ENCODE measurements around the gene OR8S1. TPM values are rescaled to one million over a fixed set of nuclear protein-coding genes. Genes with fewer than 3 reads are reported as not detected.

Gene OR8S1
- total and polyA plus RNA-seq, 7 donors, result not detected

DNA sequence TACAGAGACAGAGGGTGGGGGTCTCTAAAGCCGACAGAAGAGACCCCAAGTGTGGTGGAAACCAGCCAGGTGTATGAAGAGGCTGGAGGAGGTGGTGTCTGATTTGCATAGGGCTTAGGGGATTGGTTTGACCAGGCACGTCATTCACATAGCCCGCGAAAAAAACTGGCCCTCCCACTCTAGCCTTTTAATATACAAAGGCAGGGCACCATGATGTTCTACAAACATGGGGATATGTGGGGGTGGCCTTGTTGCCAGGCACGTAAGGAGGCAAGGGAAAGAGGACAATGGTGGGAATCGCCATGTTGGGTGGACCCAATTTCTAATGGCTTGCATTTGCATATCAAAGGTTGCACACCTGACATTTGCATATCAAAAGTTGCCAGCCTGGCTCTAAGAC lies 31.2 kb downstream of the OR8S1 start:
- ATAC-seq (no peak), DNase-seq (no peak)
- Histone ChIP-seq H3K4me1 (no peaks in the 10 kb centered on the region), H3K9me3 (no peaks in the 10 kb centered on the region), H3K36me3 (ENCODE audit: insufficient read depth in 1 of 2, low read depth in 1 of 2) (no peaks in the 10 kb centered on the region), H3K27ac (no peak overlapping the region), H3K4me3 (no peak overlapping the region), H3K27me3 (ENCODE audit: insufficient read depth in 3 of 3, low read length in 2 of 3) (peaks cover 0 to 4% (median 0%) of the 10 kb centered on the region in 3 donors)
- TF ChIP-seq, protein P1, sequence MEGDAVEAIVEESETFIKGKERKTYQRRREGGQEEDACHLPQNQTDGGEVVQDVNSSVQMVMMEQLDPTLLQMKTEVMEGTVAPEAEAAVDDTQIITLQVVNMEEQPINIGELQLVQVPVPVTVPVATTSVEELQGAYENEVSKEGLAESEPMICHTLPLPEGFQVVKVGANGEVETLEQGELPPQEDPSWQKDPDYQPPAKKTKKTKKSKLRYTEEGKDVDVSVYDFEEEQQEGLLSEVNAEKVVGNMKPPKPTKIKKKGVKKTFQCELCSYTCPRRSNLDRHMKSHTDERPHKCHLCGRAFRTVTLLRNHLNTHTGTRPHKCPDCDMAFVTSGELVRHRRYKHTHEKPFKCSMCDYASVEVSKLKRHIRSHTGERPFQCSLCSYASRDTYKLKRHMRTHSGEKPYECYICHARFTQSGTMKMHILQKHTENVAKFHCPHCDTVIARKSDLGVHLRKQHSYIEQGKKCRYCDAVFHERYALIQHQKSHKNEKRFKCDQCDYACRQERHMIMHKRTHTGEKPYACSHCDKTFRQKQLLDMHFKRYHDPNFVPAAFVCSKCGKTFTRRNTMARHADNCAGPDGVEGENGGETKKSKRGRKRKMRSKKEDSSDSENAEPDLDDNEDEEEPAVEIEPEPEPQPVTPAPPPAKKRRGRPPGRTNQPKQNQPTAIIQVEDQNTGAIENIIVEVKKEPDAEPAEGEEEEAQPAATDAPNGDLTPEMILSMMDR (IDR thresholded peaks at IDR 0.05), result no peak
- intact Hi-C loops (cut with DNase I), result no loop called here
- WGBS, 3 donors, result 70 to 73% (median 72%) methylated on average over 6 of the region's 6 CpGs

DNA sequence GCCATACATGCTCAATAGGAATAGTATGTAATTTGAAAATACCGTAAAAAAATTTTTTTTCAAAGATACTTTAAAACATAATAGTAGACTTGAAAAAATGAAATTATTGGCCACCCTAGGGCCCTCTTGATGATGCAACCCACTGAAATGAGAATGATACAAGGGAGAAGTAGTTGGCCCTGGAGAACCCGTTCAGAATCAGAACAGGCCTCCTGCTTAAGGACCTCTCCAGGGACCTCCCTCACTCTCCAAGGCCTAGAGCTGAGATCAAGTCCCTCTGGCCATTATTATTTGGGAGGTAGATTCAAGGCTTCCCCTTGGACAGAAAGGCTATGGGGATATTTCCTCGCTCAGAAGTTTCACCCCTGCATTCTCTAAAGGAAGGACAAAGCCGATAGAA lies 32.5 kb downstream of the OR8S1 start:
- ATAC-seq (no peak), DNase-seq (no peak)
- Histone ChIP-seq H3K27ac (no peak overlapping the region), H3K36me3 (ENCODE audit: insufficient read depth in 1 of 2, low read depth in 1 of 2) (no peaks in the 10 kb centered on the region), H3K4me1 (no peaks in the 10 kb centered on the region), H3K9me3 (no peaks in the 10 kb centered on the region), H3K27me3 (ENCODE audit: insufficient read depth in 3 of 3, low read length in 2 of 3) (peaks cover 0 to 5% (median 4%) of the 10 kb centered on the region in 3 donors), H3K4me3 (no peak overlapping the region)
- intact Hi-C loops (cut with DNase I), result no loop called here
- TF ChIP-seq, protein P1 (IDR thresholded peaks at IDR 0.05), result no peak
- WGBS, 3 donors, result 81 to 86% (median 86%) methylated on average over 4 of the region's 4 CpGs

DNA sequence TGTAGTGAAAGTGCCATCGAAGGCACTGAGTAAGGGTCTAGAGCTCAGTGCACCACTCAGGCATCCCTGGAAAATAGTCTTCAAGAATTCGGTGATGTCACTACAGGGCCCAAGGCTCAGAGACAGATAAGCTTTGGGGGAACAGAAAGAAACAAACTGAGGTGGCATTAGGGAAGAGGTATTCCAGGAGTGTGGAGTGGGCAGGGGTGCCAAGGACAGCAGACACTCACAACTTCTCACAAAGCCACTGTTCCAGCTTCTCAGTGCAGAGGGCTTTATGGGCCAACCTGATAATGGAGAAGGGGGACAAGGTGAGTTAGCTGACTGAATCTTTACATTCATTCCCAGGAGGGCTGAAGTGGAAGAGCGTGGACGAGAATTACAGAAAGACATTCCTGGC lies 42.3 kb downstream of the OR8S1 start:
- Histone ChIP-seq H3K4me3 (no peak overlapping the region), H3K4me1 (no peaks in the 10 kb centered on the region), H3K36me3 (ENCODE audit: insufficient read depth in 1 of 2, low read depth in 1 of 2) (no peaks in the 10 kb centered on the region), H3K27ac (no peak overlapping the region), H3K9me3 (no peaks in the 10 kb centered on the region), H3K27me3 (ENCODE audit: insufficient read depth in 3 of 3, low read length in 2 of 3) (peaks cover 0 to 3% (median 0%) of the 10 kb centered on the region in 3 donors)
- intact Hi-C loops (cut with DNase I), result no loop called here
- TF ChIP-seq, protein P1 (IDR thresholded peaks at IDR 0.05), result no peak
- 81 to 83% (median 81%) methylated on average over 4 of the region's 4 CpGs for WGBS, 3 donors
- DNase-seq, result no peak
- no peak for ATAC-seq

DNA sequence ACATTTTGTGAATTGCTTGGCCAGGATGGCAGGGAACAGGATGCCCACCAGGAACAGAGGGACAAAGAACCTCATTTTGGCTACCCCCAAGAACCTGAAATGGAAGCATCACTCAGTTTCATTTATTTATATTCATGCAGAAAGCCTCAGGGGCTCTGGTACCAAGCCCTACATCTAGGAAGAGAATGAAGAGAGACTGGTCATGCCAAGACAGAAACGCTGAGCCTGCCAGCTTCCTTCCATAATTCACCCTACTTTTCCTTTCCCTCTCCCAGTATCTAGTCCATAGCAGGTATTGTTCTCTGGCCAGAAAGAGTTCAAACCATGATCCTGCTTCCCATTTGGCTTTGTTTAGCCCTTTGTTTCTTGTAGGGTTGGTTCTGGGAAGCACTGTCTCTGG lies 44.5 kb downstream of the OR8S1 start, which contains the start of gene LALBA:
Gene LALBA, minus strand, starts transcription at position 101 of the 400 bp plus-strand sequence. Its CDS starts 26 bp downstream, at position 75.
- Histone ChIP-seq H3K4me1 (no peaks in the 10 kb centered on the region), H3K9me3 (no peaks in the 10 kb centered on the region), H3K36me3 (ENCODE audit: insufficient read depth in 1 of 2, low read depth in 1 of 2) (no peaks in the 10 kb centered on the region), H3K27ac (no peak within 1 kb of the TSS), H3K4me3 (no peak within 1 kb of the TSS), H3K27me3 (ENCODE audit: insufficient read depth in 3 of 3, low read length in 2 of 3) (no peaks in the 10 kb centered on the region)
- WGBS, 3 donors, result 44 to 55% (median 47%) methylated on average over 1 of the region's 1 CpG
- no peak for ATAC-seq
- DNase-seq, result no peak
- TF ChIP-seq, protein P1 (IDR thresholded peaks at IDR 0.05), result no peak
- intact Hi-C loops (cut with DNase I), result no loop called here

DNA sequence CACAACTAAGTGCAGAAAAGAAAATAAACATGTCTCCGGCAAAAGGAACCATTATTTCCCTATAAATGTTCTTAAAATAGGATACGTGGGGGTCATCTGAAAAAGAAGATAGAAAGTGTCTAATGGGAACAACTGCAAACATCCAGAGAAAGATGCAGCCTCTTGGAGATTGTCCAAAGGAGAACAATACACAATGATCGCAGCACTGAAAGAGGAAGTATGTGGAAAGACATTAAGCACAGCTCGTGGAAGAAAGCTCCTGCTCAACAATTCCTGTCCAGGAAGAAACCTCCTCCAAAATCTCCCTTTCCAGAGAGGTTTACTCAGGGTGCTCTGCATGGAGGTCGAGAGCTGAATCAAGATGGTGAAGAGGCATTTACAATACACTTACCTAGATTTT lies 46.9 kb downstream of the OR8S1 start:
- Histone ChIP-seq H3K27ac (no peak overlapping the region), H3K4me3 (no peak overlapping the region), H3K36me3 (ENCODE audit: insufficient read depth in 1 of 2, low read depth in 1 of 2) (no peaks in the 10 kb centered on the region), H3K4me1 (no peaks in the 10 kb centered on the region), H3K27me3 (ENCODE audit: insufficient read depth in 3 of 3, low read length in 2 of 3) (no peaks in the 10 kb centered on the region), H3K9me3 (no peaks in the 10 kb centered on the region)
- DNase-seq, result no peak
- TF ChIP-seq, protein P1 (IDR thresholded peaks at IDR 0.05), result no peak
- no peak for ATAC-seq
- WGBS, 3 donors, result 25 to 31% (median 27%) methylated on average over 5 of the region's 5 CpGs
- intact Hi-C loops (cut with DNase I), result no loop called here
